ENCODE results near the gene DNAJC30. TPM values are rescaled to one million over a fixed set of nuclear protein-coding genes. Genes with fewer than 3 reads are reported as not detected.
A peak's percentile ranks its signal among the peaks of the same experiment; 100 is the strongest.
"Not testable (repeated sequence)": the region's sequence is repeated elsewhere in the genome, so short reads cannot be mapped to it uniquely, and the experiment has no call there.

Gene DNAJC30
- total and polyA plus RNA-seq, 4 donors, result 3.5 to 13.5 (median 9.9) TPM

GRCh38 chr7:73713319-73713718, 30.1 kb upstream of the DNAJC30 start:
- not testable (repeated sequence) for H3K4me3 ChIP-seq (ENCODE audit: low read depth, low read length); H3K27me3 ChIP-seq (ENCODE audit: control insufficient read depth, insufficient read depth, low read length); H3K27ac ChIP-seq (ENCODE audit: low read depth, low read length); H3K9me3 ChIP-seq (ENCODE audit: control insufficient read depth, insufficient read depth, low read length); DNase-seq (ENCODE audit: low read depth in 4 of 6, low spot score in 6 of 6)
- 95% methylated on average over 5 of the region's 6 CpGs for WGBS (ENCODE audit: insufficient coverage)
- Histone ChIP-seq H3K4me1 (ENCODE audit: control insufficient read depth, insufficient read depth, low read length) (peaks cover 13% of the 10 kb centered on the region), H3K36me3 (ENCODE audit: control insufficient read depth, insufficient read depth, low read length) (peaks cover 29% of the 10 kb centered on the region)

- H3K27ac ChIP-seq (ENCODE audit: low read depth, low read length), result no peak overlapping the region
- no peak overlapping the region for H3K4me3 ChIP-seq (ENCODE audit: low read depth, low read length)
- peaks cover 32% of the 10 kb centered on the region for H3K36me3 ChIP-seq (ENCODE audit: control insufficient read depth, insufficient read depth, low read length)
- peaks cover 8% of the 10 kb centered on the region for H3K4me1 ChIP-seq (ENCODE audit: control insufficient read depth, insufficient read depth, low read length)
- DNase-seq (ENCODE audit: low read depth in 4 of 6, low spot score in 6 of 6), result no peak
- no peaks in the 10 kb centered on the region for H3K27me3 ChIP-seq (ENCODE audit: control insufficient read depth, insufficient read depth, low read length)
- no CpG with 5 or more reads among the region's 1 CpG for WGBS (ENCODE audit: insufficient coverage)
- H3K9me3 ChIP-seq (ENCODE audit: control insufficient read depth, insufficient read depth, low read length), result no peaks in the 10 kb centered on the region
Observed at GRCh38 chr7:73712773-73713172, 29.5 kb upstream of the DNAJC30 start.

- Histone ChIP-seq H3K27me3 (ENCODE audit: control insufficient read depth, insufficient read depth, low read length) (no peaks in the 10 kb centered on the region), H3K4me3 (ENCODE audit: low read depth, low read length) (no peak overlapping the region), H3K4me1 (ENCODE audit: control insufficient read depth, insufficient read depth, low read length) (peaks cover 18% of the 10 kb centered on the region), H3K9me3 (ENCODE audit: control insufficient read depth, insufficient read depth, low read length) (no peaks in the 10 kb centered on the region), H3K27ac (ENCODE audit: low read depth, low read length) (no peak overlapping the region), H3K36me3 (ENCODE audit: control insufficient read depth, insufficient read depth, low read length) (peaks cover 55% of the 10 kb centered on the region)
- DNase-seq (ENCODE audit: low read depth in 4 of 6, low spot score in 6 of 6), result no peak
- 96% methylated on average over 16 of the region's 16 CpGs for WGBS (ENCODE audit: insufficient coverage)
Observed at GRCh38 chr7:73708961-73709549, 25.8 kb upstream of the DNAJC30 start.

- Histone ChIP-seq H3K4me1 (ENCODE audit: control insufficient read depth, insufficient read depth, low read length) (peaks cover 20% of the 10 kb centered on the region), H3K27ac (ENCODE audit: low read depth, low read length) (no peak overlapping the region)
Observed at GRCh38 chr7:73707045-73707631, 23.9 kb upstream of the DNAJC30 start.

GRCh38 chr7:73706126-73707044, 23.1 kb upstream of the DNAJC30 start:
- Histone ChIP-seq H3K27me3 (ENCODE audit: control insufficient read depth, insufficient read depth, low read length) (no peaks in the 10 kb centered on the region), H3K4me1 (ENCODE audit: control insufficient read depth, insufficient read depth, low read length) (peaks cover 20% of the 10 kb centered on the region), H3K9me3 (ENCODE audit: control insufficient read depth, insufficient read depth, low read length) (no peaks in the 10 kb centered on the region), H3K4me3 (ENCODE audit: low read depth, low read length) (no peak overlapping the region), H3K27ac (ENCODE audit: low read depth, low read length) (no peak overlapping the region), H3K36me3 (ENCODE audit: control insufficient read depth, insufficient read depth, low read length) (peaks cover 76% of the 10 kb centered on the region)
- WGBS (ENCODE audit: insufficient coverage), result 64% methylated on average over 19 of the region's 25 CpGs
- DNase-seq (ENCODE audit: low read depth in 4 of 6, low spot score in 6 of 6), result no peak

More at GRCh38 chr7:73707045-73707631, 23.9 kb upstream of the DNAJC30 start:
- Histone ChIP-seq H3K4me3 (ENCODE audit: low read depth, low read length) (no peak overlapping the region), H3K36me3 (ENCODE audit: control insufficient read depth, insufficient read depth, low read length) (peaks cover 73% of the 10 kb centered on the region), H3K27me3 (ENCODE audit: control insufficient read depth, insufficient read depth, low read length) (no peaks in the 10 kb centered on the region), H3K9me3 (ENCODE audit: control insufficient read depth, insufficient read depth, low read length) (no peaks in the 10 kb centered on the region)
- WGBS (ENCODE audit: insufficient coverage), result 50% methylated on average over 12 of the region's 15 CpGs
- peak in 2 of 6 donors; percentile 44 to 82 for DNase-seq (ENCODE audit: low read depth in 4 of 6, low spot score in 6 of 6)

GRCh38 chr7:73705551-73705920, 22.3 kb upstream of the DNAJC30 start:
- peaks cover 20% of the 10 kb centered on the region for H3K4me1 ChIP-seq (ENCODE audit: control insufficient read depth, insufficient read depth, low read length)
- no peak for DNase-seq (ENCODE audit: low read depth in 4 of 6, low spot score in 6 of 6)
- no peak overlapping the region for H3K4me3 ChIP-seq (ENCODE audit: low read depth, low read length)
- no peaks in the 10 kb centered on the region for H3K9me3 ChIP-seq (ENCODE audit: control insufficient read depth, insufficient read depth, low read length)
- WGBS (ENCODE audit: insufficient coverage), result 93% methylated on average over 8 of the region's 10 CpGs
- peaks cover 82% of the 10 kb centered on the region for H3K36me3 ChIP-seq (ENCODE audit: control insufficient read depth, insufficient read depth, low read length)
- no peak overlapping the region for H3K27ac ChIP-seq (ENCODE audit: low read depth, low read length)
- no peaks in the 10 kb centered on the region for H3K27me3 ChIP-seq (ENCODE audit: control insufficient read depth, insufficient read depth, low read length)

- Histone ChIP-seq H3K27me3 (ENCODE audit: control insufficient read depth, insufficient read depth, low read length) (no peaks in the 10 kb centered on the region), H3K4me3 (ENCODE audit: low read depth, low read length) (no peak overlapping the region), H3K27ac (ENCODE audit: low read depth, low read length) (no peak overlapping the region), H3K4me1 (ENCODE audit: control insufficient read depth, insufficient read depth, low read length) (peaks cover 20% of the 10 kb centered on the region), H3K9me3 (ENCODE audit: control insufficient read depth, insufficient read depth, low read length) (no peaks in the 10 kb centered on the region), H3K36me3 (ENCODE audit: control insufficient read depth, insufficient read depth, low read length) (peaks cover 86% of the 10 kb centered on the region)
- DNase-seq (ENCODE audit: low read depth in 4 of 6, low spot score in 6 of 6), result peak in 2 of 6 donors; percentile 59 to 67
- WGBS (ENCODE audit: insufficient coverage), result 72% methylated on average over 13 of the region's 23 CpGs
Observed at GRCh38 chr7:73704640-73705550, 21.6 kb upstream of the DNAJC30 start.

GRCh38 chr7:73703757-73704639, 20.7 kb upstream of the DNAJC30 start:
- Histone ChIP-seq H3K4me3 (ENCODE audit: low read depth, low read length) (peak overlapping the region; percentile 10), H3K36me3 (ENCODE audit: control insufficient read depth, insufficient read depth, low read length) (peaks cover 90% of the 10 kb centered on the region)

More at GRCh38 chr7:73703757-73704639, 20.7 kb upstream of the DNAJC30 start:
- no peaks in the 10 kb centered on the region for H3K27me3 ChIP-seq (ENCODE audit: control insufficient read depth, insufficient read depth, low read length)
- peak overlapping the region; percentile 3 for H3K27ac ChIP-seq (ENCODE audit: low read depth, low read length)
- no peaks in the 10 kb centered on the region for H3K9me3 ChIP-seq (ENCODE audit: control insufficient read depth, insufficient read depth, low read length)
- DNase-seq (ENCODE audit: low read depth in 4 of 6, low spot score in 6 of 6), result peak in 2 of 6 donors; percentile 49 to 72
- H3K4me1 ChIP-seq (ENCODE audit: control insufficient read depth, insufficient read depth, low read length), result peaks cover 20% of the 10 kb centered on the region
- 27% methylated on average over 27 of the region's 45 CpGs for WGBS (ENCODE audit: insufficient coverage)
